GM19467 (cell line): ENCODE measurements around the gene EID2B.

Experiments used
- ATAC-seq: cut with Tn5 transposase; IDR thresholded peaks from one replicate; pipeline ENCODE4 v1.9.1; 2021; ENCODE audit warnings: mild to moderate bottlenecking, moderate library complexity; ENCODE audit not compliant: unreplicated experiment

EID2B gene

GRCh38 chr19:39532233-39533002 is at the start of gene EID2B:
Gene EID2B (minus strand): TSS chr19:39532852. CDS start chr19:39532802, 50 bp downstream.
- ATAC-seq: peak; percentile 89

- no peak for ATAC-seq
Observed at GRCh38 chr19:39582442-39582841, 49.8 kb upstream of the EID2B start.

- no peak for ATAC-seq
Observed at GRCh38 chr19:39568604-39569003, 36.0 kb upstream of the EID2B start.

- ATAC-seq: no peak
Observed at GRCh38 chr19:39566064-39566463, 33.4 kb upstream of the EID2B start.

- no peak for ATAC-seq
Observed at GRCh38 chr19:39563408-39563807, 30.8 kb upstream of the EID2B start.

GRCh38 chr19:39558624-39559117 is 26.0 kb upstream of the EID2B start:
- ATAC-seq: no peak

- no peak for ATAC-seq
Observed at GRCh38 chr19:39557811-39558623, 25.4 kb upstream of the EID2B start.

GRCh38 chr19:39555883-39556282 is 23.2 kb upstream of the EID2B start:
- ATAC-seq: no peak

GRCh38 chr19:39554701-39555311 is 22.2 kb upstream of the EID2B start:
- ATAC-seq: no peak

GRCh38 chr19:39553082-39553652 is 20.5 kb upstream of the EID2B start:
- ATAC-seq: no peak

- ATAC-seq: no peak
Observed at GRCh38 chr19:39550197-39550596, 17.5 kb upstream of the EID2B start.

GRCh38 chr19:39546599-39546998 is 13.9 kb upstream of the EID2B start:
- ATAC-seq: no peak

- ATAC-seq: no peak
Observed at GRCh38 chr19:39544911-39545310, 12.3 kb upstream of the EID2B start.

- no peak for ATAC-seq
Observed at GRCh38 chr19:39544226-39544903, 11.7 kb upstream of the EID2B start.

- no peak for ATAC-seq
Observed at GRCh38 chr19:39543477-39543857, 10.8 kb upstream of the EID2B start.

GRCh38 chr19:39542206-39542605 is 9.6 kb upstream of the EID2B start:
- ATAC-seq: no peak

GRCh38 chr19:39540333-39540673 is 7.7 kb upstream of the EID2B start:
- ATAC-seq: no peak

GRCh38 chr19:39539518-39540332 is 7.1 kb upstream of the EID2B start, which contains the start of gene EID2:
Gene EID2 (minus strand): TSS chr19:39540161. CDS start chr19:39540079, 82 bp downstream.
- peak; percentile 81 for ATAC-seq

- ATAC-seq: no peak
Observed at GRCh38 chr19:39539165-39539517, 6.5 kb upstream of the EID2B start.

- ATAC-seq: no peak
Observed at GRCh38 chr19:39533791-39534190, 1.1 kb upstream of the EID2B start.
